Measurements from ENCODE around the gene MANEAL. TPM values are rescaled to one million over a fixed set of nuclear protein-coding genes. Genes with fewer than 3 reads are reported as not detected.

The MANEAL gene
- total RNA-seq, 1 experiment from 2014 or later = 22.7 TPM

DNA sequence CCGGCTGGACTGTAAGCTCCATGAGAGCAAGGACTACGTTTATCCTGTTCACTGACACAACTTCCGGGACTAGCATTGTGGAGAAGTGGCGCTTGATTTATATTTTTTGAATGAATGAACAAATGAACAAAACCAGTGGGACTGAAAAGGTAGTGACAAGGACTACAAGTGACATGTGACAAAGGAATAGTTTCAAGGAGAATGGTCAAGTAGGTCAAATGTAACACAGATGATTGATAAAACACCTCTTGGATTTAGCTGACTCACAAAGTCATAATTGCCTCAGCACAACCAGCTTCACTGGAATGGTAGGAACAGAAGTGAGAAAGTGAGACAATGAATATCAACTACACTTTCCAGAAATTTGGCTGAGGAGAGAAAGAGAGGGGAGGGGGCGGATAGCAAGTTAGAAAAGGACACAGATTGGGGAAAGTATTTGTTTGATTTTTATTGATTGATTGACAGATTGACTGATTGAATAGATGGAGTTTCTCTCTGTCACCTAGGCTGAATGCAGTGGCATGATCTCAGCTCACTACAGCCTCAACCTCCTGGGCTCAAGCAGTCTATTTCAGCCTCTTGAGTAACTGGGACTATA is 51.5 kb downstream of the MANEAL start:
- no peak overlapping the region for H3K4ac ChIP-seq (ENCODE audit: low read depth, low read length)
- no peak overlapping the region for H3K56ac ChIP-seq (ENCODE audit: insufficient read length, low read depth, low read length)
- H3K27me3 ChIP-seq (ENCODE audit: insufficient read depth, low read length) = no peaks in the 10 kb centered on the region
- H4K20me1 ChIP-seq (ENCODE audit: control insufficient read depth, insufficient read depth, insufficient read length) = no peaks in the 10 kb centered on the region
- no peak overlapping the region for H3K27ac ChIP-seq (ENCODE audit: insufficient read length, low read depth, low read length)
- H2BK12ac ChIP-seq (ENCODE audit: insufficient read length, low read depth, low read length) = no peak overlapping the region
- no peak overlapping the region for H3K9ac ChIP-seq (ENCODE audit: extremely low read depth, insufficient read length, low read length)
- Mint-ChIP-seq H3K36me3 (ENCODE audit: insufficient read depth in 1 of 3, low read depth in 3 of 3) (peaks cover 0 to 2% (median 0%) of the 10 kb centered on the region in 3 experiments; a peak in 1 of 7 replicates), H3K27me3 (ENCODE audit: low read depth) (no peaks in the 10 kb centered on the region), H3K9me3 (no peaks in the 10 kb centered on the region), H3K4me3 (no peak overlapping the region), H3K4me1 (no peaks in the 10 kb centered on the region), H3K27ac (0 out of 7 replicates have a peak overlapping the region, but pooled peaks of 1 of the 3 experiments have one; percentile 21)
- no peak overlapping the region for H3T11ph ChIP-seq (ENCODE audit: low read length)
- H2AK5ac ChIP-seq (ENCODE audit: insufficient read length, low read length) = no peak overlapping the region
- WGBS (ENCODE audit: extremely low coverage, insufficient read length, low lambda C conversion rate) = 100% methylated on average over 1 of the region's 5 CpGs
- H4K8ac ChIP-seq (replicated peaks; ENCODE audit: insufficient read length, low read depth, low read length) = no peak overlapping the region
- H2BK5ac ChIP-seq (ENCODE audit: insufficient read length, low read length) = no peak overlapping the region
- no peak overlapping the region for H2BK20ac ChIP-seq (ENCODE audit: low read depth, low read length, poor library complexity, severe bottlenecking)
- no peak overlapping the region for H3K18ac ChIP-seq (ENCODE audit: insufficient read length, low read depth, low read length)
- no peaks in the 10 kb centered on the region for H3K9me3 ChIP-seq (ENCODE audit: control insufficient read depth, low read depth, low read length)
- no peak overlapping the region for H3K14ac ChIP-seq (ENCODE audit: insufficient read depth, low read length)
- H3K23me2 ChIP-seq (ENCODE audit: insufficient read length, low read depth, low read length, poor library complexity, severe bottlenecking) = no peaks in the 10 kb centered on the region
- H3K79me1 ChIP-seq (ENCODE audit: insufficient read depth, low read depth, low read length, poor library complexity, severe bottlenecking) = peaks cover 4% of the 10 kb centered on the region
- no peaks in the 10 kb centered on the region for H3K79me2 ChIP-seq (ENCODE audit: insufficient read depth, low read length)
- H4K5ac ChIP-seq (ENCODE audit: insufficient read length, low read depth, low read length) = no peak overlapping the region
- H2BK15ac ChIP-seq (ENCODE audit: low read depth, low read length) = no peak overlapping the region
- no peak overlapping the region for H3K4me2 ChIP-seq (ENCODE audit: insufficient read depth, insufficient read length, low read length)
- no peaks in the 10 kb centered on the region for H3K4me1 ChIP-seq (ENCODE audit: insufficient read depth, low read length)
- no peak for DNase-seq
- H3K23ac ChIP-seq (ENCODE audit: insufficient read length, low read depth, low read length) = no peak overlapping the region
- no peak overlapping the region for H2BK120ac ChIP-seq (ENCODE audit: low read depth, low read length, poor library complexity, severe bottlenecking)
- TF ChIP-seq, protein P1, sequence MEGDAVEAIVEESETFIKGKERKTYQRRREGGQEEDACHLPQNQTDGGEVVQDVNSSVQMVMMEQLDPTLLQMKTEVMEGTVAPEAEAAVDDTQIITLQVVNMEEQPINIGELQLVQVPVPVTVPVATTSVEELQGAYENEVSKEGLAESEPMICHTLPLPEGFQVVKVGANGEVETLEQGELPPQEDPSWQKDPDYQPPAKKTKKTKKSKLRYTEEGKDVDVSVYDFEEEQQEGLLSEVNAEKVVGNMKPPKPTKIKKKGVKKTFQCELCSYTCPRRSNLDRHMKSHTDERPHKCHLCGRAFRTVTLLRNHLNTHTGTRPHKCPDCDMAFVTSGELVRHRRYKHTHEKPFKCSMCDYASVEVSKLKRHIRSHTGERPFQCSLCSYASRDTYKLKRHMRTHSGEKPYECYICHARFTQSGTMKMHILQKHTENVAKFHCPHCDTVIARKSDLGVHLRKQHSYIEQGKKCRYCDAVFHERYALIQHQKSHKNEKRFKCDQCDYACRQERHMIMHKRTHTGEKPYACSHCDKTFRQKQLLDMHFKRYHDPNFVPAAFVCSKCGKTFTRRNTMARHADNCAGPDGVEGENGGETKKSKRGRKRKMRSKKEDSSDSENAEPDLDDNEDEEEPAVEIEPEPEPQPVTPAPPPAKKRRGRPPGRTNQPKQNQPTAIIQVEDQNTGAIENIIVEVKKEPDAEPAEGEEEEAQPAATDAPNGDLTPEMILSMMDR (conservative IDR thresholded peaks at IDR 0.05) = no peak
- H4K91ac ChIP-seq (ENCODE audit: insufficient read length, low read depth, low read length) = no peak overlapping the region
- no peak overlapping the region for H2AFZ ChIP-seq (ENCODE audit: low read length)
